ENCODE measurements around the gene GUCY1A2.

The GUCY1A2 gene

GRCh38 chr11:106681435-106681834 is 336.8 kb downstream of the GUCY1A2 start:
- in situ Hi-C loops (cut with MboI; ENCODE audit: low sequenced_read_pairs) = no loop called here

DNA sequence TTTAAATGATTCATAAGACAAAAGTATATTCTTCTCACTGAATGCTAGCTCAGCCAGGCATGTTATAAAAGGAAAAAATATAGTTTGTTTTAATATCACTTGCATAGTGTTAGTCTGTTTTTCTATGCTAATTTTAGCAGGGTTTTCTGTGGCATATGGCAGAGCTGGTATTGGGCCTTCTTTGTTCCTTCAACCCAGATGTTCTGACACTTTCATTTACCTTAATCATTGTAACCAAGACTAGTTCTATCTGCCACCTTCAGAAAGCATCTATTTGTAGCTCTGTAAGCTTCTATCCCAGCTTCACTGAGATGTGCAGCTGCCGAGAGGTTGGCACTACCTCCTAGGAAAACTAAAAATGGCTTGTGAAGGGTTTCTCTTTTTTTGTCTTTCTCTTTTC is 338.7 kb downstream of the GUCY1A2 start:
- in situ Hi-C loops (cut with MboI; ENCODE audit: low sequenced_read_pairs) = no loop called here

- in situ Hi-C loops (cut with MboI; ENCODE audit: low sequenced_read_pairs) = no loop called here
Measured at GRCh38 chr11:106679181-106679580, 339.1 kb downstream of the GUCY1A2 start.

DNA sequence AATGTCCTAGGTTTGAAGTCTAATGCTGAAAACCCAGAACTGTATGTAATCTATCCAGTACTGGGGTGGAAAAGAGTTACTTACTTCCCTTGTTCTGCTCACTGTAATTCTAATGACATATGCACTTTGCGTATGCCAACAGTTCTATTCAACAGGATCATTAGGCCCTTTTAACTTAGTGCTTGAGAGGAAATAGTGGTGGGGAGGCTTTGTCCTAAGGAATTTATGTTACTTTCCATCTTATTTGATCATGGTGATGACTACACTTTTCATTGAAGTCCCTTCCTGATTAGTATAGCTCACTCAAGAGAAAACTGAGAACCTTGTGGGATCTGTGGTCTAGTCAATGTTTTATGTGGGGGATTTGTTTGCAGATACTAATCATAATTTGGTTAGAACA is 348.2 kb downstream of the GUCY1A2 start:
- in situ Hi-C loops (cut with MboI; ENCODE audit: low sequenced_read_pairs) = no loop called here

DNA sequence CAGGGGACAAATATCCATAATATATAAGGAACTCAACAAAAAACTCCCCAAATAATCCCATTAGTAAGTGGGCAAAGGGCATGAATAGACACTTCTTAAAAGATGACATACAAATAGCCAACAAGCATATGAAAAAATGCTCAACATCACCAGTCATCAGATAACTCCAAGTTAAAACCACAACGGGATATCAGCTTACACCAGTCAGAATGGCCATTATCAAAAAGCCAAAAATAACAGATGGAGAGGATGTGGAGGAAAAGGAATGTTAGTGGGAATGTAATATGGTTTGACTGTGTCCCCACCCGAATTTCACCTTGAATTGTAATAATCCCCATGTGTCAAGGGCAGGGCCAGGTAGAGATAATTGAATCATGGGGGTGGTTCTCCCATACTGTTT is 350.1 kb downstream of the GUCY1A2 start:
- in situ Hi-C loops (cut with MboI; ENCODE audit: low sequenced_read_pairs) = no loop called here

- in situ Hi-C loops (cut with MboI; ENCODE audit: low sequenced_read_pairs) = no loop called here
Measured at GRCh38 chr11:106656646-106657045, 361.6 kb downstream of the GUCY1A2 start.

DNA sequence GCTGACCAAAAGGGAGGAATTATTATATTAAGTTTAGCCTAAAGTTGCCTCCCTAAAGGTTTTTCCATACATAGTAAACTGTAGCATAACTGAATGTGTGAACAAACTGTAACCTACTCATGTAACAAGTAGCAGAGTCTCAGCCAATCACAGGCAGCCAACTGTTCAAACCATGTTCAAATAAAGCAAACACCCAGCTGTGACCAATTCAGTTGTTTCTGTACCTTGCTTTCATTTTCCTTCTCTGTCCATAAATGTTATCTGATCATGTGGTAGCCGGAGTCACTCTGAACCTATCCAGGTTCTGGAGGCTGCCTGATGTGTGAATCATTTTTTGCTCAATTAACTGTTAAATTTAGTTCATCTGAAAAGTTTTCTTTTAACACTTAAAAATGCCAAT is 373.5 kb downstream of the GUCY1A2 start:
- in situ Hi-C loops (cut with MboI; ENCODE audit: low sequenced_read_pairs) = no loop called here

GRCh38 chr11:106642331-106642730 is 375.9 kb downstream of the GUCY1A2 start:
- in situ Hi-C loops (cut with MboI; ENCODE audit: low sequenced_read_pairs) = no loop called here

GRCh38 chr11:106632283-106632682 is 386.0 kb downstream of the GUCY1A2 start:
- in situ Hi-C loops (cut with MboI; ENCODE audit: low sequenced_read_pairs) = no loop called here

DNA sequence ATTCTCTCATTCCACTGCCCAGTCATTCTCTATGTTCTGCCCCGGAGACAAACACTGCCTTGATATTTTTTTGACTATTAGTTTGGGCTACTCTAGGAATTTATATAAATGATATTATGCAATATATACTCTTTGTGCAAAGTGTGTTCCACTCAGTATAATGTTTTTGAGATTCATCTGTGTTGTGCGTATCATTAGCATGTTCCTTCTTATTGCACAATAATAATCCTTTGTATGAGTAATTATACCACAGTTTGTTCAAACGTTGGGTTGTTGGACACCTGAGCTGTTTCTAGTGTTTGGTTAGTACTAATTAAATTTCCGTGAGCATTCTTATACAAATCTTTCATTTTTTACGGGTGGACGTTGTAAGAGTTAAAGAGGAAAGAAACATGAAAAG is 390.6 kb downstream of the GUCY1A2 start:
- in situ Hi-C loops (cut with MboI; ENCODE audit: low sequenced_read_pairs) = no loop called here

- in situ Hi-C loops (cut with MboI; ENCODE audit: low sequenced_read_pairs) = no loop called here
Measured at GRCh38 chr11:106625566-106625965, 392.7 kb downstream of the GUCY1A2 start.

DNA sequence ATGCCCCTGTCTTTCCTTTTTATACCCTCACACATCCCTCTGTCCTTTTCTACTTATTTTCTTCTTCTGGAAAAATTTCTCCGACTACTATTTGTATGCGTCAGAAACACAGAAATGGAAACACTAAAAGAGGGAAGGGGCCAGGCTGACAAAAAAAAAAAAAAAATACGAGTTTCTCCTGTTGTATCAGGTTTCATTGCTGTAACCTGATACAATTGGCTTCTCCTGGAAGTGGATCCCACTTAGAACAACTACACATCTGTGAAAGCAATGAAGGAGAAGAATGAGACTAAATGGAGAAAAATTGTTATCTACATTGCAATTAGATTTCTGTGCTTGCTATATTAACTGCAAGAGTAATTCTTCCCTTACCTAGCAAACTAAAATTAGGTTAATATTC is 393.9 kb downstream of the GUCY1A2 start:
- in situ Hi-C loops (cut with MboI; ENCODE audit: low sequenced_read_pairs) = no loop called here
